Kidney epithelial cell (primary cell): Measurements from ENCODE around the gene PDIK1L. TPM values are rescaled to one million over a fixed set of nuclear protein-coding genes. Genes with fewer than 3 reads are reported as not detected.

Experiments
- DNase-seq: peaks from one replicate; pipeline ENCODE4 v3.0.0-alpha.2; 2010; ENCODE audit warnings: low read depth
- H3K27me3 ChIP-seq: 2 replicates; pipeline ENCODE4 v1.6.0; 2011; ENCODE audit warnings: low read length; ENCODE audit not compliant: control insufficient read depth, insufficient read depth
- H3K36me3 ChIP-seq: 2 replicates; pipeline ENCODE4 v1.5.1; 2011; ENCODE audit warnings: low read length; ENCODE audit not compliant: control insufficient read depth, insufficient read depth
- H3K4me3 ChIP-seq: 2 replicates; pipeline ENCODE4 v1.5.1; 2011; ENCODE audit warnings: low read depth, mild to moderate bottlenecking, control low read depth, low read length
- CTCF ChIP-seq: IDR thresholded peaks from 2 replicates; pipeline ENCODE4 v1.5.1; 2011; ENCODE audit warnings: mild to moderate bottlenecking, moderate library complexity, low read length, control low read depth, inconsistent platforms; ENCODE audit not compliant: insufficient read depth, poor library complexity, severe bottlenecking
- total RNA-seq: library from RNA; depleted of rRNA; stranded (reverse); fragments of >200 nt; gene quantifications from 2 replicates; pipeline ENCODE4 v1.2.3, GENCODE V29; 2015

Gene PDIK1L
- total RNA-seq, 1 donor from 2014 or later, result 6.6 TPM

GRCh38 chr1:26122988-26123973 lies 11.7 kb downstream of the PDIK1L start:
- no peak for DNase-seq
- H3K36me3 ChIP-seq, result no peaks in the 10 kb centered on the region
- no peak for TF ChIP-seq CTCF
- H3K27me3 ChIP-seq, result no peaks in the 10 kb centered on the region
- H3K4me3 ChIP-seq, result no peak overlapping the region

DNA sequence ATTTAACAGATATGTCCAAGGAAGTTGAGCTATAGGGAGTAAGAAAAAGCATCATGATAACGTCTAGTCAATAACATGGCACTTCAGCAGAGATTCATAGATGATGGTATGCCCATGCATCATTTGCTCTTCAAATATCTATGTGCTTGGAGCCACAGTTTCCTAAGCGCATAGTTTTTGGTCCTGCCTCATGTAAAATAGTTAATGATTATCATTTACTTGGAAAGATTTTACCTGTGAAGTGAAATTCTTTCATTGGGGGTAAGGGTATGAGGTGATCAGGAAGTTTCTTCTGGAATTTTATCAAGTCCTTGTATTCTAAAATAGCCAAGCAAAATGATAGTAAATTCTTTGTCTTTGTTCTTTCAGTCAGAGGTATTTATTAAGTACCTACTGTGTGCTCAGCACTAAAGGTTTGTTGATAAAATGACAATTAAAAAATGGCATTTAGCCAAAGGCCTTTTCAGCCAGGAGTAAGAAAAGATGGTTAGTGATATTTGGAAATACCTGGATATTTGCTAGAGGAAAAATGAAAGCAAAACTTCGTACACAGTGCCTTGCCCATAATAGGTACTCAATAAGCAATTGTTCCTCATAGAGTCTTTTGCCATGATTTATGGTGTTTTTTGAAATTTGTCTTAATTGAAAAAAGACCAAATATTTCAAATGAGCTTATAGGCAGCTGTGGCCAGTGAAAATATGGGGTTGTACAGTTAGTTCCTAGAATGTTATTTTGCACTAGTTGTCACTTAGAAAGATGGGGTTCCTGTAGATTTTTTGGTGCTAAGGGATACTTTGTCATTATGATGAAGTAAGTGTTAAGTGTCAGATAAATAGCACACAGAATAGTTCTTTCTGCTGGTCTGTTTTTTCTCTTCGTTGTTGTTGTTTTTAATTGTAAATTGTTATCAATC lies 13.1 kb downstream of the PDIK1L start:
- Histone ChIP-seq H3K27me3 (no peaks in the 10 kb centered on the region), H3K36me3 (no peaks in the 10 kb centered on the region), H3K4me3 (no peak overlapping the region)
- DNase-seq, result no peak
- TF ChIP-seq CTCF, result no peak

- H3K36me3 ChIP-seq, result no peaks in the 10 kb centered on the region
- TF ChIP-seq CTCF, result no peak
- no peaks in the 10 kb centered on the region for H3K27me3 ChIP-seq
- no peak overlapping the region for H3K4me3 ChIP-seq
- DNase-seq, result no peak
Measured at GRCh38 chr1:26125382-26125781, 13.8 kb downstream of the PDIK1L start.

DNA sequence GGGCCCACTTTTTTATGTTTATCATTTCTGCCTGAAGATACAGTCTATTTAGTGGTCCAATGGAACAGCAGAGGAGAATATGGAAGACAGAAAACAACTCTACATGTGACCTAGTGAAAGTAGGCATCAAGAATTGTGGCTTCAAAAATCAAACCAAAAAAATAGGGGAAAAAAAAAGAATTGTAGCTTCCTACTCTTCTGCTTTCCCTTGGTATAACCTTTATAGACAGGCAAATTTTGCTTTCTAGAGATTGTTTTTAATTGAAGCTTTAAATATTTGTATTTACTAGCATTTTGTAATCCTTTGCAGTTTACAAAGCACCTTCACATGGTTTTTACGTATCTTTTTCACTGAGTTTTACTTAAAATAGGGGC lies 14.3 kb downstream of the PDIK1L start:
- no peak overlapping the region for H3K4me3 ChIP-seq

GRCh38 chr1:26126321-26127084 lies 14.9 kb downstream of the PDIK1L start:
- no peak for TF ChIP-seq CTCF
- DNase-seq, result no peak
- H3K4me3 ChIP-seq, result no peak overlapping the region

More for the DNA sequence above, 14.3 kb downstream of the PDIK1L start:
- no peak for DNase-seq
- no peak for TF ChIP-seq CTCF
- Histone ChIP-seq H3K27me3 (no peaks in the 10 kb centered on the region), H3K36me3 (no peaks in the 10 kb centered on the region)

More at GRCh38 chr1:26126321-26127084, 14.9 kb downstream of the PDIK1L start:
- Histone ChIP-seq H3K27me3 (no peaks in the 10 kb centered on the region), H3K36me3 (no peaks in the 10 kb centered on the region)
